Skeletal muscle satellite cell (primary cell): ENCODE measurements around the gene ERF.

ENCODE experiments used
- H3K27me3 ChIP-seq: 2 replicates; pipeline ENCODE4 v1.7.0; 2013; ENCODE audit warnings: low read length; ENCODE audit not compliant: control insufficient read depth, insufficient read depth
- H3K36me3 ChIP-seq: 2 replicates; pipeline ENCODE4 v1.7.0; 2013; ENCODE audit warnings: mild to moderate bottlenecking, control low read depth, low read length; ENCODE audit not compliant: insufficient read depth
- H3K4me1 ChIP-seq: 2 replicates; pipeline ENCODE4 v1.7.0; 2013; ENCODE audit warnings: low read length; ENCODE audit not compliant: control insufficient read depth, insufficient read depth
- H3K4me2 ChIP-seq: 2 replicates; pipeline ENCODE4 v1.7.0; 2013; ENCODE audit warnings: mild to moderate bottlenecking, low read length
- H3K4me3 ChIP-seq: 2 replicates; pipeline ENCODE4 v1.7.0; 2013; ENCODE audit warnings: low read length
- H3K9ac ChIP-seq: 2 replicates; pipeline ENCODE4 v1.7.0; 2013; ENCODE audit warnings: mild to moderate bottlenecking, low read depth, low read length, moderate library complexity
- H3K9me3 ChIP-seq: replicated peaks from 2 replicates; pipeline ENCODE4 v1.7.0; 2013; ENCODE audit warnings: mild to moderate bottlenecking, control low read depth, low read length

The ERF gene

GRCh38 chr19:42226886-42227285 is 28.0 kb downstream of the ERF start:
- H3K36me3 ChIP-seq: peaks cover 67% of the 10 kb centered on the region
- peak overlapping the region; percentile 1 for H3K9ac ChIP-seq
- H3K4me2 ChIP-seq: no peak overlapping the region
- H3K4me1 ChIP-seq: peaks cover 4% of the 10 kb centered on the region
- no peaks in the 10 kb centered on the region for H3K9me3 ChIP-seq
- H3K27me3 ChIP-seq: no peaks in the 10 kb centered on the region
- no peak overlapping the region for H3K4me3 ChIP-seq

- Histone ChIP-seq H3K4me3 (no peak overlapping the region), H3K27me3 (no peaks in the 10 kb centered on the region), H3K36me3 (peaks cover 63% of the 10 kb centered on the region), H3K4me1 (peaks cover 10% of the 10 kb centered on the region), H3K4me2 (no peak overlapping the region), H3K9ac (no peak overlapping the region), H3K9me3 (no peaks in the 10 kb centered on the region)
Observed at GRCh38 chr19:42225718-42226292, 29.1 kb downstream of the ERF start.

GRCh38 chr19:42224940-42225717 is 29.8 kb downstream of the ERF start:
- no peaks in the 10 kb centered on the region for H3K9me3 ChIP-seq
- H3K36me3 ChIP-seq: peaks cover 57% of the 10 kb centered on the region
- no peak overlapping the region for H3K4me3 ChIP-seq

GRCh38 chr19:42220751-42221097 is 34.2 kb downstream of the ERF start:
- Histone ChIP-seq H3K36me3 (peaks cover 21% of the 10 kb centered on the region), H3K27me3 (no peaks in the 10 kb centered on the region), H3K4me3 (peak overlapping the region; percentile 92), H3K9ac (peak overlapping the region; percentile 96), H3K4me2 (peak overlapping the region; percentile 87), H3K9me3 (no peaks in the 10 kb centered on the region), H3K4me1 (peaks cover 28% of the 10 kb centered on the region)

More at GRCh38 chr19:42224940-42225717, 29.8 kb downstream of the ERF start:
- Histone ChIP-seq H3K4me2 (no peak overlapping the region), H3K4me1 (peaks cover 10% of the 10 kb centered on the region), H3K27me3 (no peaks in the 10 kb centered on the region), H3K9ac (no peak overlapping the region)

- peak within 1 kb of the TSS; percentile 92 for H3K4me3 ChIP-seq
- H3K36me3 ChIP-seq: peaks cover 18% of the 10 kb centered on the region
- H3K4me1 ChIP-seq: peaks cover 32% of the 10 kb centered on the region
- peak within 1 kb of the TSS; percentile 87 for H3K4me2 ChIP-seq
- no peaks in the 10 kb centered on the region for H3K9me3 ChIP-seq
- H3K9ac ChIP-seq: peak within 1 kb of the TSS; percentile 96
- H3K27me3 ChIP-seq: no peaks in the 10 kb centered on the region
Observed at GRCh38 chr19:42219812-42220750, 34.8 kb downstream of the ERF start, which contains the start of gene ZNF526. TSS of gene ZNF526 (plus strand) at chr19:42220312. CDS start at chr19:42224404, 4,092 bp downstream.

- Histone ChIP-seq H3K27me3 (no peaks in the 10 kb centered on the region), H3K36me3 (peaks cover 21% of the 10 kb centered on the region), H3K4me3 (peak within 1 kb of the TSS; percentile 83), H3K4me1 (peaks cover 32% of the 10 kb centered on the region), H3K4me2 (peak within 1 kb of the TSS; percentile 80), H3K9me3 (no peaks in the 10 kb centered on the region), H3K9ac (peak within 1 kb of the TSS; percentile 87)
Observed at GRCh38 chr19:42217520-42218437, 37.1 kb downstream of the ERF start, which contains the start of gene DEDD2. TSS of gene DEDD2 (minus strand) at chr19:42217677. CDS start at chr19:42217007, 670 bp downstream.

GRCh38 chr19:42216653-42217519 is 38.0 kb downstream of the ERF start:
- peak overlapping the region; percentile 83 for H3K4me3 ChIP-seq
- no peaks in the 10 kb centered on the region for H3K9me3 ChIP-seq
- H3K4me1 ChIP-seq: peaks cover 32% of the 10 kb centered on the region
- peak overlapping the region; percentile 87 for H3K9ac ChIP-seq
- no peaks in the 10 kb centered on the region for H3K27me3 ChIP-seq
- peak overlapping the region; percentile 80 for H3K4me2 ChIP-seq
- peaks cover 19% of the 10 kb centered on the region for H3K36me3 ChIP-seq

- H3K4me2 ChIP-seq: peak overlapping the region; percentile 80
- H3K9ac ChIP-seq: no peak overlapping the region
- no peaks in the 10 kb centered on the region for H3K9me3 ChIP-seq
- H3K4me1 ChIP-seq: peaks cover 26% of the 10 kb centered on the region
- H3K27me3 ChIP-seq: no peaks in the 10 kb centered on the region
- peaks cover 19% of the 10 kb centered on the region for H3K36me3 ChIP-seq
- H3K4me3 ChIP-seq: no peak overlapping the region
Observed at GRCh38 chr19:42214810-42215485, 40.0 kb downstream of the ERF start.

- H3K9ac ChIP-seq: no peak overlapping the region
- no peaks in the 10 kb centered on the region for H3K27me3 ChIP-seq
- H3K4me3 ChIP-seq: no peak overlapping the region
- no peaks in the 10 kb centered on the region for H3K9me3 ChIP-seq
- peaks cover 20% of the 10 kb centered on the region for H3K4me1 ChIP-seq
- peaks cover 36% of the 10 kb centered on the region for H3K36me3 ChIP-seq
- no peak overlapping the region for H3K4me2 ChIP-seq
Observed at GRCh38 chr19:42212886-42213285, 42.0 kb downstream of the ERF start.
